Calu3 (cell line): ENCODE measurements around the gene DHRS12. TPM values are rescaled to one million over a fixed set of nuclear protein-coding genes. Genes with fewer than 3 reads are reported as not detected.

Experiments
- BruUV-seq: library from RNA; stranded (reverse); fragments of 400-500 nt; replicated peaks from 2 replicates; lab custom pipeline; 2021; lab: Mats Ljungman, UMichigan
- CTCF ChIA-PET: fragments of 300-600 bp; sonication (Branson Sonifier 250); formaldehyde crosslinking; loops from one replicate; lab custom pipeline; 2022; ENCODE audit warnings: antibody characterized with exemption; lab: Charles Lee
- DNase-seq: peaks from one replicate; pipeline ENCODE4 v3.0.0; 2022
- H3K27ac Mint-ChIP-seq: one replicate; pipeline ENCODE4 v1.8.0; 2022; ENCODE audit warnings: mixed read lengths; ENCODE audit not compliant: unreplicated experiment
- H3K27me3 Mint-ChIP-seq: one replicate; pipeline ENCODE4 v1.8.0; 2022; ENCODE audit warnings: mixed read lengths; ENCODE audit not compliant: unreplicated experiment
- H3K36me3 Mint-ChIP-seq: one replicate; pipeline ENCODE4 v1.8.0; 2022; ENCODE audit warnings: mild to moderate bottlenecking, moderate library complexity, mixed read lengths; ENCODE audit not compliant: insufficient read depth, unreplicated experiment
- H3K4me1 Mint-ChIP-seq: one replicate; pipeline ENCODE4 v1.8.0; 2022; ENCODE audit warnings: mild to moderate bottlenecking, low read depth, mixed read lengths; ENCODE audit not compliant: unreplicated experiment
- H3K4me3 Mint-ChIP-seq: one replicate; pipeline ENCODE4 v1.8.0; 2022; ENCODE audit warnings: mild to moderate bottlenecking, low read depth, moderate library complexity, mixed read lengths; ENCODE audit not compliant: unreplicated experiment
- H3K9me3 Mint-ChIP-seq: one replicate; pipeline ENCODE4 v1.8.0; 2022; ENCODE audit warnings: low read depth, mixed read lengths; ENCODE audit not compliant: unreplicated experiment
- CTCF ChIP-seq: fragments of 200-600 bp; IDR thresholded peaks from one replicate; pipeline ENCODE4 v1.8.0; 2022; ENCODE audit warnings: antibody characterized with exemption; ENCODE audit not compliant: unreplicated experiment
- intact Hi-C: fragments of 100-400 bp; cut with micrococcal nuclease; formaldehyde crosslinking; loops from one replicate; pipeline ENCODE4 v1.10.0; 2022; ENCODE audit not compliant: unreplicated experiment
- total RNA-seq: library from RNA; stranded (reverse); gene quantifications from 2 replicates; pipeline ENCODE4 v1.2.3, GENCODE V29; 2022

DHRS12 gene
- total RNA-seq, 1 experiment from 2014 or later = 8.1 TPM

- peak overlapping the region; percentile 64 for H3K27ac Mint-ChIP-seq
- H3K4me3 Mint-ChIP-seq = no peak overlapping the region
- CTCF ChIA-PET = interaction anchor here (0.7 kb wide), 1 partner anchor 9 kb away, joined by 4 read pairs; no protein-coding TSS in a partner anchor
- no peak for DNase-seq
- TF ChIP-seq CTCF = no peak
- H3K9me3 Mint-ChIP-seq = no peaks in the 10 kb centered on the region
- no TSS peak for BruUV-seq
- no peaks in the 10 kb centered on the region for H3K4me1 Mint-ChIP-seq
- no peaks in the 10 kb centered on the region for H3K27me3 Mint-ChIP-seq
- H3K36me3 Mint-ChIP-seq = peaks cover 4% of the 10 kb centered on the region
- intact Hi-C loops = loop anchor here (10.0 kb wide), 2 partner anchors 209 to 669 kb away; partner anchors contain the start of gene WDFY2
These were observed 10.2 kb downstream of the DHRS12 start for GRCh38 chr13:51793570-51794271.

- H3K9me3 Mint-ChIP-seq = no peaks in the 10 kb centered on the region
- H3K4me1 Mint-ChIP-seq = peaks cover 5% of the 10 kb centered on the region
- no peak for TF ChIP-seq CTCF
- H3K36me3 Mint-ChIP-seq = no peaks in the 10 kb centered on the region
- intact Hi-C loops = no loop called here
- DNase-seq = no peak
- no peak overlapping the region for H3K27ac Mint-ChIP-seq
- CTCF ChIA-PET = interaction anchor here (0.7 kb wide), 1 partner anchor 29 kb away, joined by 3 read pairs; no protein-coding TSS in a partner anchor
- no peaks in the 10 kb centered on the region for H3K27me3 Mint-ChIP-seq
- no peak overlapping the region for H3K4me3 Mint-ChIP-seq
- no TSS peak for BruUV-seq
These were observed 17.3 kb downstream of the DHRS12 start for GRCh38 chr13:51786425-51787265.

- CTCF ChIA-PET = interaction anchor here (0.7 kb wide), 1 partner anchor 142 kb away, joined by 3 read pairs; no protein-coding TSS in a partner anchor
These were observed 18.1 kb downstream of the DHRS12 start for GRCh38 chr13:51785712-51786424.

More at GRCh38 chr13:51785712-51786424, 18.1 kb downstream of the DHRS12 start:
- H3K36me3 Mint-ChIP-seq = no peaks in the 10 kb centered on the region
- BruUV-seq = no TSS peak
- H3K4me1 Mint-ChIP-seq = peaks cover 7% of the 10 kb centered on the region
- TF ChIP-seq CTCF = no peak
- no peak overlapping the region for H3K27ac Mint-ChIP-seq
- no peaks in the 10 kb centered on the region for H3K27me3 Mint-ChIP-seq
- DNase-seq = no peak
- no peaks in the 10 kb centered on the region for H3K9me3 Mint-ChIP-seq
- no peak overlapping the region for H3K4me3 Mint-ChIP-seq
- intact Hi-C loops = no loop called here
